ENCODE measurements around the gene DIS3L2.

DNA sequence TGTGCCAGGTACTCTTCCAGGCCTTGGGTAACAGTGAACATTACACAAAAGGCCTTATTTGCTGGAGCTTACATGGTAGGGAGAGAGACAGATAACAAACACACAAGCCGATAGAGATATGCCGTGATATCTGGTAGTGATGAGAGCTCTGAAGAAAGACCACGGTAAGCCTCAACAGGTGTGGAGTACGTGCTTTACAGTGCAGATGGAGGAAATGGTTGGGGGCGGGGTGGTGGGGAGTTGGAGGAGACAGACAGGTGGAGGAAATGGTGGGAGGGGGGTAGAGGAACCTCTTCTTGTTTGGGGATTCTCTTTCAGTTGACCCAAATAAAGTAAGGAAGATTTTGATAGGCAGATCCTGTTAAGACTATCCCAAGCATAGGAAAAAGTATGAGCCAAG lies 276.0 kb downstream of the DIS3L2 start:
- TF ChIP-seq NR1H2 (CRISPR knock-in tag; IDR thresholded peaks at IDR 0.05) (no peak), IRF2 (CRISPR knock-in tag; IDR thresholded peaks at IDR 0.05; ENCODE audit: borderline replicate concordance, low read depth) (no peak), ELF4 (CRISPR knock-in tag; IDR thresholded peaks at IDR 0.05; ENCODE audit: low read depth) (no peak), NR2C2 (CRISPR knock-in tag; IDR thresholded peaks at IDR 0.05) (no peak), ETV6 (CRISPR knock-in tag; IDR thresholded peaks at IDR 0.05) (no peak)
- TF ChIP-seq, protein P1, sequence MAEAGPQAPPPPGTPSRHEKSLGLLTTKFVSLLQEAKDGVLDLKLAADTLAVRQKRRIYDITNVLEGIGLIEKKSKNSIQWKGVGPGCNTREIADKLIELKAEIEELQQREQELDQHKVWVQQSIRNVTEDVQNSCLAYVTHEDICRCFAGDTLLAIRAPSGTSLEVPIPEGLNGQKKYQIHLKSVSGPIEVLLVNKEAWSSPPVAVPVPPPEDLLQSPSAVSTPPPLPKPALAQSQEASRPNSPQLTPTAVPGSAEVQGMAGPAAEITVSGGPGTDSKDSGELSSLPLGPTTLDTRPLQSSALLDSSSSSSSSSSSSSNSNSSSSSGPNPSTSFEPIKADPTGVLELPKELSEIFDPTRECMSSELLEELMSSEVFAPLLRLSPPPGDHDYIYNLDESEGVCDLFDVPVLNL (CRISPR knock-in tag; IDR thresholded peaks at IDR 0.05; ENCODE audit: borderline replicate concordance, low read depth): no peak
- TF ChIP-seq, protein P2, sequence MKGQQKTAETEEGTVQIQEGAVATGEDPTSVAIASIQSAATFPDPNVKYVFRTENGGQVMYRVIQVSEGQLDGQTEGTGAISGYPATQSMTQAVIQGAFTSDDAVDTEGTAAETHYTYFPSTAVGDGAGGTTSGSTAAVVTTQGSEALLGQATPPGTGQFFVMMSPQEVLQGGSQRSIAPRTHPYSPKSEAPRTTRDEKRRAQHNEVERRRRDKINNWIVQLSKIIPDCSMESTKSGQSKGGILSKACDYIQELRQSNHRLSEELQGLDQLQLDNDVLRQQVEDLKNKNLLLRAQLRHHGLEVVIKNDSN (CRISPR knock-in tag; IDR thresholded peaks at IDR 0.05): no peak
- TF ChIP-seq, protein P3, sequence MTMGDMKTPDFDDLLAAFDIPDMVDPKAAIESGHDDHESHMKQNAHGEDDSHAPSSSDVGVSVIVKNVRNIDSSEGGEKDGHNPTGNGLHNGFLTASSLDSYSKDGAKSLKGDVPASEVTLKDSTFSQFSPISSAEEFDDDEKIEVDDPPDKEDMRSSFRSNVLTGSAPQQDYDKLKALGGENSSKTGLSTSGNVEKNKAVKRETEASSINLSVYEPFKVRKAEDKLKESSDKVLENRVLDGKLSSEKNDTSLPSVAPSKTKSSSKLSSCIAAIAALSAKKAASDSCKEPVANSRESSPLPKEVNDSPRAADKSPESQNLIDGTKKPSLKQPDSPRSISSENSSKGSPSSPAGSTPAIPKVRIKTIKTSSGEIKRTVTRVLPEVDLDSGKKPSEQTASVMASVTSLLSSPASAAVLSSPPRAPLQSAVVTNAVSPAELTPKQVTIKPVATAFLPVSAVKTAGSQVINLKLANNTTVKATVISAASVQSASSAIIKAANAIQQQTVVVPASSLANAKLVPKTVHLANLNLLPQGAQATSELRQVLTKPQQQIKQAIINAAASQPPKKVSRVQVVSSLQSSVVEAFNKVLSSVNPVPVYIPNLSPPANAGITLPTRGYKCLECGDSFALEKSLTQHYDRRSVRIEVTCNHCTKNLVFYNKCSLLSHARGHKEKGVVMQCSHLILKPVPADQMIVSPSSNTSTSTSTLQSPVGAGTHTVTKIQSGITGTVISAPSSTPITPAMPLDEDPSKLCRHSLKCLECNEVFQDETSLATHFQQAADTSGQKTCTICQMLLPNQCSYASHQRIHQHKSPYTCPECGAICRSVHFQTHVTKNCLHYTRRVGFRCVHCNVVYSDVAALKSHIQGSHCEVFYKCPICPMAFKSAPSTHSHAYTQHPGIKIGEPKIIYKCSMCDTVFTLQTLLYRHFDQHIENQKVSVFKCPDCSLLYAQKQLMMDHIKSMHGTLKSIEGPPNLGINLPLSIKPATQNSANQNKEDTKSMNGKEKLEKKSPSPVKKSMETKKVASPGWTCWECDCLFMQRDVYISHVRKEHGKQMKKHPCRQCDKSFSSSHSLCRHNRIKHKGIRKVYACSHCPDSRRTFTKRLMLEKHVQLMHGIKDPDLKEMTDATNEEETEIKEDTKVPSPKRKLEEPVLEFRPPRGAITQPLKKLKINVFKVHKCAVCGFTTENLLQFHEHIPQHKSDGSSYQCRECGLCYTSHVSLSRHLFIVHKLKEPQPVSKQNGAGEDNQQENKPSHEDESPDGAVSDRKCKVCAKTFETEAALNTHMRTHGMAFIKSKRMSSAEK (CRISPR knock-in tag; IDR thresholded peaks at IDR 0.05; ENCODE audit: borderline replicate concordance): no peak
- TF ChIP-seq, protein P4, sequence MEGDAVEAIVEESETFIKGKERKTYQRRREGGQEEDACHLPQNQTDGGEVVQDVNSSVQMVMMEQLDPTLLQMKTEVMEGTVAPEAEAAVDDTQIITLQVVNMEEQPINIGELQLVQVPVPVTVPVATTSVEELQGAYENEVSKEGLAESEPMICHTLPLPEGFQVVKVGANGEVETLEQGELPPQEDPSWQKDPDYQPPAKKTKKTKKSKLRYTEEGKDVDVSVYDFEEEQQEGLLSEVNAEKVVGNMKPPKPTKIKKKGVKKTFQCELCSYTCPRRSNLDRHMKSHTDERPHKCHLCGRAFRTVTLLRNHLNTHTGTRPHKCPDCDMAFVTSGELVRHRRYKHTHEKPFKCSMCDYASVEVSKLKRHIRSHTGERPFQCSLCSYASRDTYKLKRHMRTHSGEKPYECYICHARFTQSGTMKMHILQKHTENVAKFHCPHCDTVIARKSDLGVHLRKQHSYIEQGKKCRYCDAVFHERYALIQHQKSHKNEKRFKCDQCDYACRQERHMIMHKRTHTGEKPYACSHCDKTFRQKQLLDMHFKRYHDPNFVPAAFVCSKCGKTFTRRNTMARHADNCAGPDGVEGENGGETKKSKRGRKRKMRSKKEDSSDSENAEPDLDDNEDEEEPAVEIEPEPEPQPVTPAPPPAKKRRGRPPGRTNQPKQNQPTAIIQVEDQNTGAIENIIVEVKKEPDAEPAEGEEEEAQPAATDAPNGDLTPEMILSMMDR (IDR thresholded peaks at IDR 0.05): no peak
- TF ChIP-seq, protein P5, sequence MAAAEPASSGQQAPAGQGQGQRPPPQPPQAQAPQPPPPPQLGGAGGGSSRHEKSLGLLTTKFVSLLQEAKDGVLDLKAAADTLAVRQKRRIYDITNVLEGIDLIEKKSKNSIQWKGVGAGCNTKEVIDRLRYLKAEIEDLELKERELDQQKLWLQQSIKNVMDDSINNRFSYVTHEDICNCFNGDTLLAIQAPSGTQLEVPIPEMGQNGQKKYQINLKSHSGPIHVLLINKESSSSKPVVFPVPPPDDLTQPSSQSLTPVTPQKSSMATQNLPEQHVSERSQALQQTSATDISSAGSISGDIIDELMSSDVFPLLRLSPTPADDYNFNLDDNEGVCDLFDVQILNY (CRISPR knock-in tag; IDR thresholded peaks at IDR 0.05): no peak

All from WTC11 (cell line).